Measurements from ENCODE around the gene CDHR5. TPM values are rescaled to one million over a fixed set of nuclear protein-coding genes. Genes with fewer than 3 reads are reported as not detected.

CDHR5 gene
- polyA plus RNA-seq, 1 donor, result 46.0 TPM

- no peak for DNase-seq
Observed at GRCh38 chr11:623999-624704, 603 bp downstream of the CDHR5 start.

GRCh38 chr11:623349-623869 is 1.3 kb downstream of the CDHR5 start:
- no peak for DNase-seq

GRCh38 chr11:621838-622237 is 2.9 kb downstream of the CDHR5 start:
- DNase-seq, result no peak

- no peak for DNase-seq
Observed at GRCh38 chr11:620935-621814, 3.6 kb downstream of the CDHR5 start.

GRCh38 chr11:620201-620600 is 4.6 kb downstream of the CDHR5 start:
- no peak for DNase-seq

GRCh38 chr11:619628-620050 is 5.1 kb downstream of the CDHR5 start:
- DNase-seq, result no peak

- no peak for DNase-seq
Observed at GRCh38 chr11:618856-619627, 5.7 kb downstream of the CDHR5 start.

- DNase-seq, result no peak
Observed at GRCh38 chr11:617912-618682, 6.7 kb downstream of the CDHR5 start.

GRCh38 chr11:617199-617911 is 7.4 kb downstream of the CDHR5 start:
- DNase-seq, result no peak

- DNase-seq, result no peak
Observed at GRCh38 chr11:616320-617198, 8.2 kb downstream of the CDHR5 start.

GRCh38 chr11:615504-616319 is 9.0 kb downstream of the CDHR5 start, which contains the start of gene IRF7:
TSS of gene IRF7 (minus strand) at chr11:615950. CDS start at chr11:615364, 586 bp downstream.
- peak; percentile 91 for DNase-seq

GRCh38 chr11:614623-615503 is 9.9 kb downstream of the CDHR5 start:
- no peak for DNase-seq

- no peak for DNase-seq
Observed at GRCh38 chr11:614021-614622, 10.6 kb downstream of the CDHR5 start.

GRCh38 chr11:613369-613968 is 11.3 kb downstream of the CDHR5 start:
- no peak for DNase-seq

- no peak for DNase-seq
Observed at GRCh38 chr11:612961-613300, 11.8 kb downstream of the CDHR5 start.

- no peak for DNase-seq
Observed at GRCh38 chr11:612201-612960, 12.4 kb downstream of the CDHR5 start.

Measured in left kidney (tissue), 2 donors.